Vagina (tissue), 2 donors: ENCODE results near the gene MYG1. TPM values are rescaled to one million over a fixed set of nuclear protein-coding genes. Genes with fewer than 3 reads are reported as not detected.

Experiments used
- DNase-seq, 2 donors: peaks; one replicate each; pipeline ENCODE4 v3.0.0-alpha.2; 2017; ENCODE audit errors: extremely low spot score in 2 of 2
- H3K27ac ChIP-seq: fragments of 200-600 bp; sonication (generic); one replicate; pipeline ENCODE4 v1.5.1; 2019
- H3K27me3 ChIP-seq: fragments of 200-600 bp; sonication (generic); one replicate; pipeline ENCODE4 v1.5.1; 2019
- H3K36me3 ChIP-seq, 2 donors: fragments of 200-600 bp; sonication (generic); one replicate each; pipeline ENCODE4 v1.5.1; 2017 to 2019
- H3K4me1 ChIP-seq: fragments of 200-600 bp; sonication (generic); one replicate; pipeline ENCODE4 v1.5.1; 2019
- H3K4me3 ChIP-seq, 2 donors: fragments of 200-600 bp; sonication (generic); 1 replicate in 1 of 2; 2 replicates in 1 of 2; pipeline ENCODE4 v1.5.1; 2016 to 2019
- H3K9me3 ChIP-seq: fragments of 200-600 bp; sonication (generic); one replicate; pipeline ENCODE4 v1.5.1; 2019
- POLR2A ChIP-seq, 2 donors: fragments of 450-650 bp; IDR thresholded peaks; one replicate each; pipeline ENCODE4 v1.6.1; 2017; ENCODE audit warnings: antibody characterized with exemption in 2 of 2, mild to moderate bottlenecking in 2 of 2, moderate library complexity in 2 of 2
- POLR2AphosphoS5 ChIP-seq, 2 donors: sonication (generic); formaldehyde crosslinking; IDR thresholded peaks; one replicate each; pipeline ENCODE4 v1.9.0; 2017; ENCODE audit warnings: antibody characterized with exemption in 2 of 2, mild to moderate bottlenecking in 2 of 2, low read depth in 1 of 2; ENCODE audit not compliant: insufficient read depth in 1 of 2
- intact Hi-C: fragments of 100-400 bp; cut with DNase I; formaldehyde crosslinking; loops from one replicate; pipeline ENCODE4 v1.15.1; 2023
- total RNA-seq: library from RNA; depleted of rRNA; stranded (reverse); fragments of >200 nt; gene quantifications from one replicate; pipeline ENCODE4 v1.2.3, GENCODE V29; 2016
- TF ChIP-seq, protein P1 (sequence below), 3 experiments: fragments of 450-650 bp in 2 of 3; fragments of 200-600 bp in 1 of 3; sonication (generic) in 1 of 3; IDR thresholded peaks; one replicate each; pipeline ENCODE4 v1.5.1; 2017 to 2019; ENCODE audit warnings: antibody characterized with exemption in 3 of 3, mild to moderate bottlenecking in 2 of 3, moderate library complexity in 2 of 3

Gene MYG1
- total RNA-seq, 1 donor from 2014 or later, result 41.5 TPM

DNA sequence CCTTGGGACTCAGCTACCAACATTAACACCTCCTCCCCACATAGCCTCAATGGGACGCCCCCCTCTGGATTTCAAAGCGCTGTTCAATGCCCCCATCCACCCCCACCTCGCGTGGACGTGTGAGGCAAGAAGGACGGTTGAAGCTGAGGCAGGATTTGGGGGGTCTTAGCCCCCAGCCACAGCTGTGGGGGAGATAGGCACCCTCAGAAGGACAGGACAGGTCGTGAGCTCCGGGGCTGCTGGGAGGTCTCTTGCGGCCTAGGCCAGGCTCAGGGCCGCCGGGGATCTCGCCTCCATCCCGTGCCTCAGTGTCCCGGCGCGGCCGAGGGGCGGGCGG is 45.0 kb downstream of the MYG1 start:
- no peak for DNase-seq
- Histone ChIP-seq H3K4me3 (peak overlapping the region; percentile 62 to 90), H3K27me3 (no peaks in the 10 kb centered on the region), H3K27ac (peak overlapping the region; percentile 81), H3K36me3 (no peaks in the 10 kb centered on the region), H3K4me1 (peaks cover 15% of the 10 kb centered on the region), H3K9me3 (no peaks in the 10 kb centered on the region)
- no peak for TF ChIP-seq POLR2A (IDR thresholded peaks at IDR 0.05)
- TF ChIP-seq, protein P1, sequence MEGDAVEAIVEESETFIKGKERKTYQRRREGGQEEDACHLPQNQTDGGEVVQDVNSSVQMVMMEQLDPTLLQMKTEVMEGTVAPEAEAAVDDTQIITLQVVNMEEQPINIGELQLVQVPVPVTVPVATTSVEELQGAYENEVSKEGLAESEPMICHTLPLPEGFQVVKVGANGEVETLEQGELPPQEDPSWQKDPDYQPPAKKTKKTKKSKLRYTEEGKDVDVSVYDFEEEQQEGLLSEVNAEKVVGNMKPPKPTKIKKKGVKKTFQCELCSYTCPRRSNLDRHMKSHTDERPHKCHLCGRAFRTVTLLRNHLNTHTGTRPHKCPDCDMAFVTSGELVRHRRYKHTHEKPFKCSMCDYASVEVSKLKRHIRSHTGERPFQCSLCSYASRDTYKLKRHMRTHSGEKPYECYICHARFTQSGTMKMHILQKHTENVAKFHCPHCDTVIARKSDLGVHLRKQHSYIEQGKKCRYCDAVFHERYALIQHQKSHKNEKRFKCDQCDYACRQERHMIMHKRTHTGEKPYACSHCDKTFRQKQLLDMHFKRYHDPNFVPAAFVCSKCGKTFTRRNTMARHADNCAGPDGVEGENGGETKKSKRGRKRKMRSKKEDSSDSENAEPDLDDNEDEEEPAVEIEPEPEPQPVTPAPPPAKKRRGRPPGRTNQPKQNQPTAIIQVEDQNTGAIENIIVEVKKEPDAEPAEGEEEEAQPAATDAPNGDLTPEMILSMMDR (IDR thresholded peaks at IDR 0.05), result no peak
- TF ChIP-seq POLR2AphosphoS5 (IDR thresholded peaks at IDR 0.05; ENCODE audit: insufficient read depth in 1 of 2, low read depth in 1 of 2), result no peak
- intact Hi-C loops, result loop anchor here (2.0 kb wide), 1 partner anchor 20 kb away; no protein-coding TSS in a partner anchor

DNA sequence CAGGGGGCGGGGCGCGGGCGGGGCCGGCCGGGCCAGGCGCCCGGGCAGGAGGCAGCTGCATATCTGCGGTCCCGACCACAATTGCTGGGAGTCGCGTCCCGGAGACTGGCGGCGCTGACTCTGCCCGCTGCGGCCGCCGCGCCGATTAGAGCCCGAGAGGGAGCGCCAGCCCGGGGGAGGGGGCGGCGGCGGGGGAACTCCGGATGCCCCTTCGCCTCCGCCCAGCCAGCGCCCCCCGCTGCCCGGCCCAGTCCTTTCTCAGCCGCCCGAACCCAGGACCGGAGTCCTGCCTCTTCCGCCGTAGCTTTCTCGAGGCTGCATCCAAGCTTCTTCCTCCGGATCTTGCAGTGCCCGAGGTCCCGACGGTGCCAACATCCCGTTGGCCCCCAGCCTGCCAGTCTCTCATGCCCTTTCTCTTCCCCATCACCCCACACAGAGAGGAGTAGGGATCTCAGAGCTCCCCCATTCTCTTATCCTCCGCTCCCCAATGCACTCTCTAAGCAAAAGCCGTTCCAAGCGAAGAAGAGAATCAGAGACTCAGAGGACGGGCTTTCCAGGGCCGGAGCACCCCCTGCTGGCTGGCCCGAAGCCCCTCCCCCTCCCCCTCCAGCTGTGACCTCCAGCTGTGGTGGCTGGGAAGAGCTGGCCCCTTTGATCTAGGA is 45.5 kb downstream of the MYG1 start:
- peak overlapping the region; percentile 62 to 90 for H3K4me3 ChIP-seq
- H3K4me1 ChIP-seq, result peaks cover 15% of the 10 kb centered on the region
- no peaks in the 10 kb centered on the region for H3K36me3 ChIP-seq
- TF ChIP-seq POLR2A (IDR thresholded peaks at IDR 0.05) (peak in 1 of 2 donors; percentile 31), POLR2AphosphoS5 (IDR thresholded peaks at IDR 0.05; ENCODE audit: insufficient read depth in 1 of 2, low read depth in 1 of 2) (peak; percentile 50 to 64)
- TF ChIP-seq, protein P1 (IDR thresholded peaks at IDR 0.05), result peak; percentile 42 to 95 (median 54)
- no peaks in the 10 kb centered on the region for H3K27me3 ChIP-seq
- H3K27ac ChIP-seq, result peak overlapping the region; percentile 81
- intact Hi-C loops, result loop anchor here (2.0 kb wide), 1 partner anchor 20 kb away; no protein-coding TSS in a partner anchor
- H3K9me3 ChIP-seq, result no peaks in the 10 kb centered on the region
- no peak for DNase-seq

DNA sequence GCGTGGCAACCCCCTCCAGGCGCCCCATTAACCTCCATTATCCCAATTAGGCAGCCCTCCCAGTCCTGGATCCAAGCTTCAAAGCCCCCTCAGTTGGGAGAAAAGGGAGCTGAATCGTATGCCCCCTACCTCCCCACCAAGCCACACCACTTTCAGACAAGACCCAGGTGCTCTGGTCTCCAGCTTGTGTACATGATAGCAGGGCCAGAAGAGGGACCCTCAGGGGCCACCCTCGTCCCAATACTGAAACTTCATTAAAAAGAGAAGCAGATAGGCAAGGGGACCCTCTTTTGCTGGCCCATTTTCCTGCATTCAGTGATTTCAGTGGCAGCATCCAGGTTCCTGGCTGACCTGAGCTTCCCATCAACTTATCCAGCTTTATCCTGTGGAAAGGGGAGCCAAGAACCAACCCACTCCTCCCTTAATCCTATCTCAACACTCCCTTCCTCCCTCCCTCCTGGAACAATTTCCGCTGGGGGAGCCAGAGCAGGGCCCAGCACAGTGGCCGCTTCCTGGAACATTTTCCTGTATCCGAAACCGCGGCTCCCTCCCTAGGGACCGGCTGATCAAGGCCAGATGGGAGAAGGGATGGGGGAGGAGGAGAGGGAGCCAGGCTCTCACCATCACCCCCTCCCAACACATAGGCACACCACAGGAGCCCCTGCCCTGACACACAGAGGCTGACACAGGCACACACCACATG is 46.1 kb downstream of the MYG1 start:
- intact Hi-C loops, result loop anchor here (2.0 kb wide), 1 partner anchor 21 kb away; no protein-coding TSS in a partner anchor
- peak overlapping the region; percentile 62 to 90 for H3K4me3 ChIP-seq

DNA sequence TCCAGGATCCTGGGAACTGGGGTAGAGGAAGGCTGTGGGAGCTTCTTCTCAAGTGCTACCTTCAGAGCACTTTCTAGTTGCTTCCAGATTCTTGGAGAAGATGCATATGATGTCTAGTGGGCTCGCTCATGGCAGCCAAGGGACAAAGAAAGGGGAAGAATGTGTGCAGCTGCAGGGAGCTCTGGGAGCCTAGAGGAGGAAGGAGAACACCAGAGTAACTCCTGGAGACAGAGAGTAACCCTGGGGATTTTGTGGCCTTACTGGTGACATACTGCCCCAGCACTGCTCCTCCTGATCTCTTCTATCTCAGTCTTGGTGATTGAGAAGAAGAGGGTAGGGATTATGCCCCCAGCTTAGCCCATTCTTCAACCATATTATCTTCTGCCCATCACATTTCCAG is 47.0 kb downstream of the MYG1 start:
- no peak for DNase-seq
- intact Hi-C loops, result no loop called here
- Histone ChIP-seq H3K9me3 (no peaks in the 10 kb centered on the region), H3K27me3 (no peaks in the 10 kb centered on the region), H3K27ac (no peak overlapping the region), H3K36me3 (no peaks in the 10 kb centered on the region), H3K4me3 (no peak overlapping the region), H3K4me1 (peaks cover 15% of the 10 kb centered on the region)
- TF ChIP-seq, protein P1 (IDR thresholded peaks at IDR 0.05), result no peak
- TF ChIP-seq POLR2AphosphoS5 (IDR thresholded peaks at IDR 0.05; ENCODE audit: insufficient read depth in 1 of 2, low read depth in 1 of 2) (no peak), POLR2A (IDR thresholded peaks at IDR 0.05) (no peak)

More for the DNA sequence above, 46.1 kb downstream of the MYG1 start:
- Histone ChIP-seq H3K27me3 (no peaks in the 10 kb centered on the region), H3K9me3 (no peaks in the 10 kb centered on the region), H3K36me3 (no peaks in the 10 kb centered on the region), H3K4me1 (peaks cover 15% of the 10 kb centered on the region), H3K27ac (peak overlapping the region; percentile 81)
- no peak for TF ChIP-seq POLR2A (IDR thresholded peaks at IDR 0.05)
- no peak for DNase-seq

DNA sequence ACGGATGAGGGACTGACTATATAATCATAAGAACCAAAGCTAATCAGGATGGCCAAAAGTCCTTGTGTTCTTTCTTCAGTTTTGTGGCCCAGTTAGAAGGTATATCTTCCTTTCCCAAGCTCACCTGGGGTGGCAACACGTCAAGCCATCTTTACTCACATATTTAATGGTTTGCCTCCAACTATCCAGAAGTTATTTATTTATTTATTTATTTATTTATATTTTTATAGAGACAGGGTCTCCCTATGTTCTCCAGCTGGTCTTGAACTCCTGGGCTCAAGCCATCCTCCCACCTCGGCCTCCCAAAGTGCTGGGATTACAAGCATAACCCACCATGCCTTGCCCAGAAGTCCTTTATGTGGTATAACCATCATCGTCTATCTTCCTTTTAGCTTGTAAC is 48.4 kb downstream of the MYG1 start:
- no peak overlapping the region for H3K27ac ChIP-seq
- TF ChIP-seq POLR2AphosphoS5 (IDR thresholded peaks at IDR 0.05; ENCODE audit: insufficient read depth in 1 of 2, low read depth in 1 of 2) (no peak), POLR2A (IDR thresholded peaks at IDR 0.05) (no peak)
- TF ChIP-seq, protein P1 (IDR thresholded peaks at IDR 0.05), result no peak
- no peaks in the 10 kb centered on the region for H3K9me3 ChIP-seq
- intact Hi-C loops, result no loop called here
- no peaks in the 10 kb centered on the region for H3K36me3 ChIP-seq
- no peaks in the 10 kb centered on the region for H3K27me3 ChIP-seq
- H3K4me1 ChIP-seq, result peaks cover 15% of the 10 kb centered on the region
- no peak for DNase-seq
- no peak overlapping the region for H3K4me3 ChIP-seq
